C1 segment of cervical spinal cord (tissue), 14 donors: ENCODE measurements around the gene CHST9.
"Not testable (repeated sequence)": the region's sequence is repeated elsewhere in the genome, so short reads cannot be mapped to it uniquely, and the experiment has no call there.

Experiments
- DNase-seq, 14 donors: peaks; one replicate each; lab custom pipeline; 2025; lab: John Stamatoyannopoulos, UW

The CHST9 gene

GRCh38 chr18:27171993-27172392 lies 13.1 kb downstream of the CHST9 start:
- DNase-seq, result no peak

DNA sequence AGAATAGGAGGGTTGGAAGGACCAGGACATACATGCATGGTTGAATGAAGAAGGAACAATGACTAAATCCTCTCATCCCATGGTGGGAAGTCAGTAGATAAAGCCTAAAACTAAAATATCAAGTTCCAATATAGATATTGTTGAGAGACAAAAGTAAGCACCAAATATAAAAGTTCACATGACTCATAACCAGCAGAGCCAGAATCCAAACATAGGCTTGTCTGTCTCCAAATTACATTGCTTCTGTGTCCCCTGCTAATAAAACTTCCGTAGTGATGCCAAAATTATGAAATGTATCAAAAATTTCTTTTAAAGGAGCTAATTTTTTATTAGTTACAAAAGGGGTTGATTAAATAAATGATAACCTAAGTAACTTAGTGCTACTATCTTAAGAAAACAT lies 19.7 kb downstream of the CHST9 start:
- no peak for DNase-seq

GRCh38 chr18:27164905-27165304 lies 20.2 kb downstream of the CHST9 start:
- DNase-seq, result no peak

DNA sequence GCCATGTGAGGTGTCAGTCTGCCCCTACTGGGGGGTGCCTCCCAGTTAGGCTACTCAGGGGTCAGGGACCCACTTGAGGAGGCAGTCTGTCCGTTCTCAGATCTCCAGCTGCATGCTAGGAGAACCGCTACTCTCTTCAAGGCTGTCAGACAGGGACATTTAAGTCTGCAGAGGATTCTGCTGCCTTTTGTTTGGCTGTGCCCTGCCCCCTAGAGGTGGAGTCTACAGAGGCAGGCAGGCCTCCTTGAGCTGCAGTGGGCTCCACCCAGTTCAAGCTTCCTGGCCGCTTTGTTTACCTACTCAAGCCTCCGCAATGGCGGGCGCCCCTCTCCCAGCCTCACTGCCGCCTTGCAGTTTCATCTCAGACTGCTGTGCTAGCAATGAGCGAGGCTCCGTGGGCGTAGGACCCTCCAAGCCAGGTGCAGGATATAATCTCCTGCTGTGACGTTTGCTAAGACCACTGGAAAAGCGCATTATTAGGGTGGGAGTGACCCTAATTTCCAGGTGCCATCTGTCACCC lies 21.9 kb downstream of the CHST9 start:
- not testable (repeated sequence) for DNase-seq

- not testable (repeated sequence) for DNase-seq
Measured at GRCh38 chr18:27149240-27149639, 35.9 kb downstream of the CHST9 start.

- no peak for DNase-seq
Measured at GRCh38 chr18:27144672-27145071, 40.4 kb downstream of the CHST9 start.

GRCh38 chr18:27143580-27144287 lies 41.4 kb downstream of the CHST9 start:
- DNase-seq, result no peak

- no peak for DNase-seq
Measured at GRCh38 chr18:27142891-27143290, 42.2 kb downstream of the CHST9 start.

GRCh38 chr18:27141876-27142275 lies 43.2 kb downstream of the CHST9 start:
- DNase-seq, result no peak

- no peak for DNase-seq
Measured at GRCh38 chr18:27138079-27138478, 47.0 kb downstream of the CHST9 start.

DNA sequence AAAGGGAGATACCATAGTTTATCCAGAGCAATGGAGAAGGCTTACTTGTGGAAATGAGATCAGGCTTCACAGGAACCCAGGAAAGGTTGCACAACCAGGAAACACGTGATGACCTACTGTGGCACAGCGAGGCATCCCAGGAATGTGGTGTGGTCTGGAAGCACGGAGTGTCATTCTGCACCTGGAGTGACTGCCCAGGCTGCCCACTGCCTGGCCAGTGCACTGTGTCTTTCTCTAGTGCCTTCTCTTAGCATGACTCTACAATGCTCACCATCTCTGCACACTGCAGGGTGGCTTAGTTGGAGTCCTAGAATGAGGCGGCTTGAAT lies 48.9 kb downstream of the CHST9 start:
- no peak for DNase-seq

DNA sequence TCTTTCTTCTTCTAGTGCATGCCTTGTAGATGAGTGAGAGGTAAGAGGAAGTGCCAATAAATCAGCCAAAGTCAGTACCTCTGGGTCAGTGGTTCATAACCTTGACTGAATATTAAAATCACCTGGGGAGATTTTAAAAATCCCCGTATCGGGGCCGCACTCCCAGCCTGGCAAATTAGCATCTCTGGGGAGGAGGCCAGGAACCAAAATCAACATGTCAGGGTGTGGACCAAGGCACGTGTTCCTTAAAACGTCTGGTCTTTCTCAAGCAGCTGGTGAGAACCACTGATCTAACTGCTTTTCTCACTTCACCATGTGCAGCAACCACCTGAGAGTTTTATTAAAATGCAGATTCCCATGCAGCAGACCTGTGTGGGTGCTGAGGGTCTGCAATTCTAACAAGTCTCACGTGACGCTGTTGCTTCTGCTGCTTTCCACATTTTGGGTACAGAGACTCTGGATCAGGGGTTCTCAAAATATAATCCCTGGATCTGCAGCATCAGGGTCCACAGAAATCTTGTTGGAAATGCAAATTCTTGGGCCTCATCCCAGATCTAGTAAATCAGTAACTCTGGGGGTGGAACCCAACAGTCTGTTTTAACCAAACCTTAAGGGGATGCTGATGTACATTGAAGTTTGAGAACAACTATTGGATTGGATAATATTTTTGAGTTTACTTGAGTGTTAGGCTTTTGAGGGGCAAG lies 49.5 kb downstream of the CHST9 start:
- no peak for DNase-seq

GRCh38 chr18:27130065-27130630 lies 55.0 kb downstream of the CHST9 start:
- no peak for DNase-seq

DNA sequence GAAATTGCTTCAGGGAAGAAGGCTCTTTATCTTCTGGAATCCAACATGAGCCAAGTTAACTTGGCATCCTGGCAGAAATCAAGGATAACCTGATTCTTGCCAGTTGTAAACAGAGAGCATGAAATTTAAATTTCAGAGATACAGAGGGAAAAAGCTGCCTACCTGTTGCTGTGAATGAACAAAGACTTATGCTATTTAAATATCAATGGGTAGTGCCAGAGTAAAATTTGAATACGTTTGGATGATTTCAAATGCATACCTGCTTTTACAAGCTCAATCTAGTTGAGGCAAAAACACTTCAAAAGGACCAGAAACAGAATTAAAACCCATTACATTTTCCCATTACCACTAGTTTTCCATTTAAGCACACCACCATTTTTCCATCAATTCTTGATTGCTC lies 60.9 kb downstream of the CHST9 start:
- no peak for DNase-seq

GRCh38 chr18:27121108-27121507 lies 64.0 kb downstream of the CHST9 start:
- DNase-seq, result no peak

DNA sequence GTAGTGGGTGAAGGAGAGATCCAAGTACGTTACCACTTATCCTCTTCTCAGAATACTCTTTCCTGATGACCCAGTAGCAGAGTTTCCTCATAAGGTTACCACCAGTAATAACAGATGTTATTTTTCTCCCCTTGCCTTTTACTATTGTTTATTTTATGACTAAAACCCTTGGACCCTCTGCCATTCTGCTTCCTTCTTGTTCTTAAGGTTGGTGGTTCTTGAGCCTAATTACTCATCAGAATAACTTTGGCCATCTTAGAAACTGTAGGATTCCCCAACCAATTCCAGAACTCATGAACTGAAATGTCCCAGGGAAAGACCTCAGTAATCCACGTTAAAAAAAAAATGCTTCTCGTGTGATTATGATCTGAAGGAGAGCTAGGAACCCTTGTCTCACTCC lies 64.9 kb downstream of the CHST9 start:
- no peak for DNase-seq

DNA sequence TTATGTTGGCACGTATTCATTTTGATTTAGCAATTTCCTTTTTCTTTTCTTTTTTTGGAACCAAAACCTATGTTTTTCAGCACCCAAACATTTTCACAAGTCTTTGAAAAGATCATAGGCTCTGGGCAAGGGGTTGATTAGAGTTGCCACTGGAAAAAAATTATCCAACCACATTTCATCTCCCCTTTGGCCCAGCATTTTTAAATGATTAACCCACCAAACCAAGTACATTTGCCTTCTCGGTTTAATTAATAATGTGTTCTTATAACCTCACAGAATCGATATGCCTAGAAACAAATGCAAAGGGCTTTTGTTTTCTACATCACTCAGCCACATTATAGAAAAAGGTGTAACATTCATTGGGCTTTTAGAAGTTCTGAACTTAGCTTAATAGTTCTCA lies 66.1 kb downstream of the CHST9 start:
- DNase-seq, result no peak

DNA sequence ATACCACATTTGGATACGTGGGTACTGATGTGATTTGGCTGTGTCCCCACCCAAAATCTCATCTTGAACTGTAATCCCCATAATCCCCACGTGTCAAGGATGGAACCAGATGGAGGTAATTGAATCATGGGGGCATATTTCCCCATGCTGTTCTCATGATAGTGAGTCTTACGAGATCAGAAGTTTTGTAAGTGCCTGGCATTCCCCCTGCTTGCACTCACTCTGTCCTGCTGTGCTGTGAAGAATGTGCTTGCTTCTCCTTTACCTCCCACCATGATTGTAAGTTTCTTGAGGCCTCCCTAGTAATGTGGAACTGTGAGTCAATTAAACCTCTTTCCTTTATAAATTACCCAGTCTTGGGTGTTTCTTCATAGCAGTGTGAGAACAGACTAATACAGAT lies 70.3 kb downstream of the CHST9 start:
- DNase-seq, result no peak

GRCh38 chr18:27113358-27113757 lies 71.8 kb downstream of the CHST9 start:
- DNase-seq, result no peak

DNA sequence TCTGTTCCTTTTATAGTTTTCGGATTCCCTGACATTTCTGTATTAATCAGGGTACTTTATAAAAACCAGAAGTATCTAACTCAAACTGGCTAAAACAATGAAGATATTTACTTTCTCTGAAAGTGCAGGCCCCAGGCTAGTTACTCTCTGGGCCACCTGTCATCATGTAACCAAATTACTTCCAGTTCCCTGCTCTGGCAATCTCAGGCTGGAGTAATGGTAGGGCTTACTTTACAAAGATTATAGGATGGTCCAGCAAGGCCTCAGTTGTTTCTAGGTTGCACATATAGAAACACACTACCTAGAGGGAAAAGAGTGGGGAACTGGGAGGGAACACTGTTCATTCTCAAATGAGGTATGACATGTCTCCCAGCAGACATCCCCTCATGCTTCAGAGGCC lies 74.8 kb downstream of the CHST9 start:
- no peak for DNase-seq

- no peak for DNase-seq
Measured at GRCh38 chr18:27109451-27109850, 75.7 kb downstream of the CHST9 start.

GRCh38 chr18:27108842-27109241 lies 76.3 kb downstream of the CHST9 start:
- DNase-seq, result no peak

- DNase-seq, result no peak
Measured at GRCh38 chr18:27104743-27105142, 80.4 kb downstream of the CHST9 start.
